ENCODE results near the gene TMPRSS3.

DNA sequence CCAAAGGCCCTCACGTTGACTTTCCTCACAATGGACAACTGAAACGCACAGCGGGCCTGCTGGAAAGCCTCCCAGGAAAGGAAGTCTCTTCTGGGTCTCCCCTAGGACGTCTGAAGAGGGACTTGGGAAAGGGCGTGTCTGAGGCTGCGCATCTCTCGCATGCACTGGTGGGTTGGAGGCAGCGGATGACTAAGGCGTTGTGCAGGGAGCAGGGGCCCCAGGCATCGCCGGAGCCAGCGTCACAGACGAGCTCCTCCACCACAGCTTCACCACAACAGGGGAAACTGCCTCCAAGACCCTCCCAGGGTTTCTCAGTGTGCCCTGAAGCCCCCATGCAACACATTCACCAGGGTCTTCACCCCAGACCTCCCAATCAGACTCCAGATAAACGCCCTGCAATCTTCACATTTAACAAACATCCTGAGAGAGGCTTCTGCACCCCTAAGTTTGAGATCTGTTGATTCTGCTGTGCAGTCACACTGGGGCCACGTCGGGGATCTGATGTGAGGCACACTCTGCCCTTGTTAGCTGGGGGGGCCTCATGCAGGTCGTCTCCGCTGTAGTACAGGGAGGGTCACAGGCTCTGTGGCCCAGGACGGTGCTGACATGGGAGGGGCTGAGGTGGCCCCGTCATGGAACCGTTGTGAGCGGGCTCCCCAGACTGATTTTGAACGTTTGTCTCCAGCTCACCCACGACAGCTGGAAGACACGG is 22.5 kb downstream of the TMPRSS3 start:
- no peak for TF ChIP-seq CTCF (IDR thresholded peaks at IDR 0.05)
- TF ChIP-seq POLR2A (IDR thresholded peaks at IDR 0.05): no peak

Data from thyroid gland (tissue), 4 donors.